DMS114 treated with DMSO at 0.1 percent for 48 hours (cell line): ENCODE measurements around the gene CALY.

Experiments
- DNase-seq: peaks from one replicate; lab custom pipeline; 2025; ENCODE audit not compliant: unreplicated experiment; lab: John Stamatoyannopoulos, UW

CALY gene

GRCh38 chr10:133292919-133293809 lies 43.5 kb downstream of the CALY start:
- no peak for DNase-seq

GRCh38 chr10:133289761-133290160 lies 46.9 kb downstream of the CALY start:
- DNase-seq: no peak

- no peak for DNase-seq
These were observed 48.7 kb downstream of the CALY start for GRCh38 chr10:133287832-133288500.

GRCh38 chr10:133286366-133286765 lies 50.3 kb downstream of the CALY start:
- no peak for DNase-seq

GRCh38 chr10:133285217-133285616 lies 51.5 kb downstream of the CALY start:
- DNase-seq: no peak

GRCh38 chr10:133283931-133284330 lies 52.8 kb downstream of the CALY start:
- no peak for DNase-seq

GRCh38 chr10:133282846-133283390 lies 53.8 kb downstream of the CALY start:
- no peak for DNase-seq

GRCh38 chr10:133281628-133282372 lies 54.9 kb downstream of the CALY start:
- DNase-seq: no peak

GRCh38 chr10:133281084-133281483 lies 55.6 kb downstream of the CALY start:
- no peak for DNase-seq

GRCh38 chr10:133280391-133281059 lies 56.2 kb downstream of the CALY start:
- no peak for DNase-seq

- no peak for DNase-seq
These were observed 57.1 kb downstream of the CALY start for GRCh38 chr10:133279326-133280226.

- no peak for DNase-seq
These were observed 58.0 kb downstream of the CALY start for GRCh38 chr10:133278577-133279265.

GRCh38 chr10:133277993-133278576 lies 58.6 kb downstream of the CALY start:
- DNase-seq: no peak

GRCh38 chr10:133277277-133277992 lies 59.3 kb downstream of the CALY start:
- no peak for DNase-seq

GRCh38 chr10:133276435-133277201 lies 60.1 kb downstream of the CALY start, which contains the start of gene ADAM8:
Gene ADAM8, minus strand, starts transcription at chr10:133276868. Its CDS starts 51 bp downstream, at chr10:133276817.
- DNase-seq: no peak

GRCh38 chr10:133276100-133276434 lies 60.6 kb downstream of the CALY start:
- no peak for DNase-seq

GRCh38 chr10:133275684-133276092 lies 61.0 kb downstream of the CALY start:
- DNase-seq: no peak
